Gastroesophageal sphincter (tissue), 3 donors: ENCODE results near the gene ELN.

ENCODE experiments used
- CTCF ChIP-seq, 4 experiments: fragments of 200-600 bp in 2 of 4; fragments of 450-650 bp in 2 of 4; sonication (generic) in 1 of 4; IDR thresholded peaks; one replicate each; pipeline ENCODE4 v1.5.1; 2017 to 2019; ENCODE audit warnings: antibody characterized with exemption in 4 of 4, mild to moderate bottlenecking in 2 of 4, moderate library complexity in 2 of 4
- EP300 ChIP-seq: sonication (generic); formaldehyde crosslinking; IDR thresholded peaks from one replicate; pipeline ENCODE4 v1.6.1; 2017; ENCODE audit warnings: antibody characterized with exemption, mild to moderate bottlenecking
- POLR2A ChIP-seq, 2 donors: fragments of 450-650 bp; IDR thresholded peaks; one replicate each; pipeline ENCODE4 v1.6.1; 2017; ENCODE audit warnings: antibody characterized with exemption in 2 of 2, mild to moderate bottlenecking in 2 of 2, moderate library complexity in 1 of 2
- POLR2AphosphoS5 ChIP-seq: sonication (generic); formaldehyde crosslinking; IDR thresholded peaks from one replicate; pipeline ENCODE4 v1.6.1; 2017; ENCODE audit warnings: antibody characterized with exemption

GRCh38 chr7:74101061-74101681 is 73.2 kb downstream of the ELN start:
- TF ChIP-seq CTCF (IDR thresholded peaks at IDR 0.05) (no peak), POLR2A (IDR thresholded peaks at IDR 0.05) (no peak), POLR2AphosphoS5 (no peak), EP300 (no peak)
